ENCODE measurements around the gene ZFP42. TPM values are rescaled to one million over a fixed set of nuclear protein-coding genes. Genes with fewer than 3 reads are reported as not detected.

ZFP42 gene
- total RNA-seq, 4 donors from 2014 or later, result not detected

GRCh38 chr4:188023682-188024081 lies 28.1 kb downstream of the ZFP42 start:
- Histone ChIP-seq H3K27ac (no peak overlapping the region), H3K9me3 (no peaks in the 10 kb centered on the region), H3K4me1 (no peaks in the 10 kb centered on the region), H3K27me3 (no peaks in the 10 kb centered on the region), H3K36me3 (no peaks in the 10 kb centered on the region), H3K4me3 (no peak overlapping the region)
- DNase-seq (no peak), ATAC-seq (no peak)
- intact Hi-C loops (cut with DNase I; ENCODE audit: low total_unique reads), result no loop called here
- in situ Hi-C loops (cut with MboI; ENCODE audit: low sequenced_read_pairs in 4 of 4), result no loop called here
- TF ChIP-seq, protein P1, sequence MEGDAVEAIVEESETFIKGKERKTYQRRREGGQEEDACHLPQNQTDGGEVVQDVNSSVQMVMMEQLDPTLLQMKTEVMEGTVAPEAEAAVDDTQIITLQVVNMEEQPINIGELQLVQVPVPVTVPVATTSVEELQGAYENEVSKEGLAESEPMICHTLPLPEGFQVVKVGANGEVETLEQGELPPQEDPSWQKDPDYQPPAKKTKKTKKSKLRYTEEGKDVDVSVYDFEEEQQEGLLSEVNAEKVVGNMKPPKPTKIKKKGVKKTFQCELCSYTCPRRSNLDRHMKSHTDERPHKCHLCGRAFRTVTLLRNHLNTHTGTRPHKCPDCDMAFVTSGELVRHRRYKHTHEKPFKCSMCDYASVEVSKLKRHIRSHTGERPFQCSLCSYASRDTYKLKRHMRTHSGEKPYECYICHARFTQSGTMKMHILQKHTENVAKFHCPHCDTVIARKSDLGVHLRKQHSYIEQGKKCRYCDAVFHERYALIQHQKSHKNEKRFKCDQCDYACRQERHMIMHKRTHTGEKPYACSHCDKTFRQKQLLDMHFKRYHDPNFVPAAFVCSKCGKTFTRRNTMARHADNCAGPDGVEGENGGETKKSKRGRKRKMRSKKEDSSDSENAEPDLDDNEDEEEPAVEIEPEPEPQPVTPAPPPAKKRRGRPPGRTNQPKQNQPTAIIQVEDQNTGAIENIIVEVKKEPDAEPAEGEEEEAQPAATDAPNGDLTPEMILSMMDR (IDR thresholded peaks at IDR 0.05 in 4 of 5, conservative IDR thresholded peaks at IDR 0.05 in 1 of 5), result no peak
- TF ChIP-seq POLR2A (IDR thresholded peaks at IDR 0.05), result no peak

DNA sequence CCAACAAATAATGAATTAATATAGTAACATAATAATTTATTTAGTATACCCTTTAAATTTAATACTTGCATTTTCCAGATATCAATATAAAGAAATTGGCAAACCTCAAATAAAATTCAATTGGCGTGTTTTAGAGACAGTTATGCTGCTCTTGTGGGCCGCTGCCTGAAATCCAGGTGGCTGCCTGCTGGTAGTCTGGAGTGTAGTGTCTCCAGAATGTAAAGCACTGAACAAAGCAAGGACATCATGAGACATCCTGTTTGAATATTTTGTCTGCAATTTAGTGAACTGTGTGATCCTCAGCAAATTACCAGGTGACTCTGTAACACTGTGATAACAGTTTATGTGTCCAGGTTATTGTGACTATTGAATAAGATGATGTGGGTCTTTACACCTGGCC lies 29.9 kb downstream of the ZFP42 start:
- TF ChIP-seq, protein P1 (IDR thresholded peaks at IDR 0.05 in 4 of 5, conservative IDR thresholded peaks at IDR 0.05 in 1 of 5), result no peak
- TF ChIP-seq POLR2A (IDR thresholded peaks at IDR 0.05), result no peak
- DNase-seq (no peak), ATAC-seq (no peak)
- H3K4me1 ChIP-seq, result no peaks in the 10 kb centered on the region
- intact Hi-C loops (cut with DNase I; ENCODE audit: low total_unique reads), result no loop called here
- no peak overlapping the region for H3K4me3 ChIP-seq
- no peaks in the 10 kb centered on the region for H3K36me3 ChIP-seq
- H3K27ac ChIP-seq, result no peak overlapping the region
- no peaks in the 10 kb centered on the region for H3K27me3 ChIP-seq
- H3K9me3 ChIP-seq, result no peaks in the 10 kb centered on the region
- in situ Hi-C loops (cut with MboI; ENCODE audit: low sequenced_read_pairs in 4 of 4), result no loop called here

DNA sequence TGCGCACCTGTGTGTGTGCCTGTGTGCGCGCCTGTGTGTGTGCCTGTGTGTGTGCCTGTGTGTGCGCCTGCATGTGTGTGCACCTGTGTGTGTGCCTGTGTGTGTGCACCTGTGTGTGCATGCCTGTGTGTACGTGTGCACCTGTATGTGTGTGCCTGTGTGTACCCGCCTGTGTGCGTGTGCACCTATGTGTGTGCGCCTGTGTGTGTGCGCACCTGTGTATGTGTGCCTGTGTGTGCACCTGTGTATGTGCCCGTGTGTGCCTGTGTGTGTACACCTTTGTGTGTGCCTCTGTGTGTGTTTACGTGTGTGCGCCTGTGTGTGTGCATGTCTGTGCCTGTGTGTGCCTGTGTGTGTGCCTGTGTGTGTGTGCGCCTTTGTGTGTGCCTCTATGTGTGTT lies 33.5 kb downstream of the ZFP42 start:
- in situ Hi-C loops (cut with MboI; ENCODE audit: low sequenced_read_pairs in 4 of 4), result no loop called here
- DNase-seq (no peak), ATAC-seq (no peak)
- Histone ChIP-seq H3K9me3 (no peaks in the 10 kb centered on the region), H3K4me3 (no peak overlapping the region), H3K27ac (no peak overlapping the region), H3K36me3 (no peaks in the 10 kb centered on the region), H3K4me1 (no peaks in the 10 kb centered on the region), H3K27me3 (no peaks in the 10 kb centered on the region)
- TF ChIP-seq POLR2A (IDR thresholded peaks at IDR 0.05), result no peak
- TF ChIP-seq, protein P1 (IDR thresholded peaks at IDR 0.05 in 4 of 5, conservative IDR thresholded peaks at IDR 0.05 in 1 of 5), result no peak
- intact Hi-C loops (cut with DNase I; ENCODE audit: low total_unique reads), result no loop called here

- Histone ChIP-seq H3K9me3 (no peaks in the 10 kb centered on the region), H3K27ac (no peak overlapping the region), H3K4me1 (no peaks in the 10 kb centered on the region), H3K36me3 (no peaks in the 10 kb centered on the region), H3K4me3 (no peak overlapping the region), H3K27me3 (no peaks in the 10 kb centered on the region)
- TF ChIP-seq, protein P1 (IDR thresholded peaks at IDR 0.05 in 4 of 5, conservative IDR thresholded peaks at IDR 0.05 in 1 of 5), result no peak
- TF ChIP-seq POLR2A (IDR thresholded peaks at IDR 0.05), result no peak
- intact Hi-C loops (cut with DNase I; ENCODE audit: low total_unique reads), result no loop called here
- ATAC-seq (no peak), DNase-seq (no peak)
- in situ Hi-C loops (cut with MboI; ENCODE audit: low sequenced_read_pairs in 4 of 4), result no loop called here
Measured at GRCh38 chr4:188030401-188030800, 34.8 kb downstream of the ZFP42 start.

DNA sequence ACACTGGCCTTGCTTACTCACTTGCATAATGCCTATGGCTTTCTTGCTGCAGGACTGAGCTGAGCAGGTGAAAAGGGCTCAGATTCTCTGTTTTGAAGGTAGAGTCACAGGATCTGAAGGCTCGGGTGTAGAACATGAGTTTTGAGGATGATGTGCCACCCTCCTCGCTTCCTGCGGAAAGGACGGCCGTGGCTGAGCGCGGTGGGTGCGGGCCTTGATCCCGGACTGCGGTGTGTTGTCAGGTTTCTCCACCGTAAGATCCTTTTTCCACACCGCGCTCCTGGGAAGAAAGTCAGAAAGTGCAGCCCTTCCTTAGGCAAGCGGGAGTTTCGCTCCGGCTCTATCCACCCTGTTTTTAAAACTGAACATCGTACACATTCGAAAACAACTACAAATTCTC lies 36.2 kb downstream of the ZFP42 start:
- DNase-seq (no peak), ATAC-seq (no peak)
- TF ChIP-seq, protein P1 (IDR thresholded peaks at IDR 0.05 in 4 of 5, conservative IDR thresholded peaks at IDR 0.05 in 1 of 5), result no peak
- Histone ChIP-seq H3K36me3 (no peaks in the 10 kb centered on the region), H3K27me3 (no peaks in the 10 kb centered on the region), H3K27ac (no peak overlapping the region), H3K9me3 (no peaks in the 10 kb centered on the region), H3K4me3 (no peak overlapping the region), H3K4me1 (no peaks in the 10 kb centered on the region)
- in situ Hi-C loops (cut with MboI; ENCODE audit: low sequenced_read_pairs in 4 of 4) (no loop called here), intact Hi-C loops (cut with DNase I; ENCODE audit: low total_unique reads) (no loop called here)
